ENCODE data around the gene LY9. TPM values are rescaled to one million over a fixed set of nuclear protein-coding genes. Genes with fewer than 3 reads are reported as not detected.

Gene LY9
- polyA plus RNA-seq, 3 donors, result 1.4 to 2.7 (median 1.7) TPM

DNA sequence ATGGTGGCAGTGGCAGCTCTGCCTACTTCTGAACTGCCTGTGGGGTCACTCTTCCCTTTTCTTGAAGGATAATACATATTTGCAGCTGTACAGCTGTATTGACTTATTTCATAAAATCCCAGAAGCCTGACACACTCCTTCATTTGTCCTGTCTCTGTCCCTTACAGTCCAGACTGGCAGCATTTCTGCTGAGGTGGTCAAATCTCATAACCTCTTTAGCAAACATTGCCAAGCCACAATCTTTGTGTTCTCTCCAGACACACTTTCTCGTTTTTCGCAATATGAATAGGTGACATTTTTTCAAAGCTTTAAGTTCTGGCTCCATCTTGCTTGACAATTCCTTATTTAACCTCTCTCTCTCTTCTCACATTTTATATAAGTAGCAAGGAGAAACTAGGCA lies 15.2 kb downstream of the LY9 start:
- no CpG with 5 or more reads among the region's 2 CpGs for WGBS (ENCODE audit: insufficient coverage)
- Histone ChIP-seq H3K27ac (ENCODE audit: low read depth in 1 of 2, low read length in 2 of 2) (no peak overlapping the region), H3K4me2 (replicated peaks; ENCODE audit: extremely low read depth, low read length, poor library complexity, severe bottlenecking) (no peak overlapping the region), H2AFZ (ENCODE audit: insufficient read depth, low read depth, low read length, poor library complexity, severe bottlenecking) (no peak overlapping the region), H3K9ac (ENCODE audit: insufficient read depth, low read length, poor library complexity, severe bottlenecking) (no peak overlapping the region), H3K79me2 (ENCODE audit: insufficient read depth, low read length) (no peaks in the 10 kb centered on the region), H4K20me1 (ENCODE audit: insufficient read depth, low read length) (no peaks in the 10 kb centered on the region), H3K4me1 (ENCODE audit: control insufficient read depth in 1 of 2, insufficient read depth in 2 of 2, low read length in 2 of 2) (no peaks in the 10 kb centered on the region), H3K4me3 (replicated peaks in 1 of 3; ENCODE audit: low read depth in 2 of 3, low read length in 3 of 3) (no peak overlapping the region), H3K9me3 (replicated peaks in 1 of 2; ENCODE audit: control insufficient read depth in 1 of 2, insufficient read depth in 1 of 2, low read length in 2 of 2) (peaks cover 12 to 13% of the 10 kb centered on the region in 2 donors), H3K27me3 (ENCODE audit: control insufficient read depth in 2 of 2, insufficient read depth in 2 of 2, low read length in 2 of 2) (no peaks in the 10 kb centered on the region), H3K36me3 (replicated peaks in 1 of 2; ENCODE audit: control insufficient read depth in 1 of 2, insufficient read depth in 2 of 2, low read length in 2 of 2) (no peaks in the 10 kb centered on the region)
- no peaks in the 10 kb centered on the region for H3K4me1 Mint-ChIP-seq
- peaks cover 2 to 10% of the 10 kb centered on the region in 2 donors for H3K36me3 Mint-ChIP-seq
- no peak overlapping the region for H3K27ac Mint-ChIP-seq
- H3K4me3 Mint-ChIP-seq, result no peak overlapping the region
- intact Hi-C loops (cut with micrococcal nuclease), result no loop called here
- H3K27me3 Mint-ChIP-seq (ENCODE audit: low read depth in 3 of 3), result peaks cover 2 to 6% (median 5%) of the 10 kb centered on the region in 3 donors
- TF ChIP-seq, protein P1, sequence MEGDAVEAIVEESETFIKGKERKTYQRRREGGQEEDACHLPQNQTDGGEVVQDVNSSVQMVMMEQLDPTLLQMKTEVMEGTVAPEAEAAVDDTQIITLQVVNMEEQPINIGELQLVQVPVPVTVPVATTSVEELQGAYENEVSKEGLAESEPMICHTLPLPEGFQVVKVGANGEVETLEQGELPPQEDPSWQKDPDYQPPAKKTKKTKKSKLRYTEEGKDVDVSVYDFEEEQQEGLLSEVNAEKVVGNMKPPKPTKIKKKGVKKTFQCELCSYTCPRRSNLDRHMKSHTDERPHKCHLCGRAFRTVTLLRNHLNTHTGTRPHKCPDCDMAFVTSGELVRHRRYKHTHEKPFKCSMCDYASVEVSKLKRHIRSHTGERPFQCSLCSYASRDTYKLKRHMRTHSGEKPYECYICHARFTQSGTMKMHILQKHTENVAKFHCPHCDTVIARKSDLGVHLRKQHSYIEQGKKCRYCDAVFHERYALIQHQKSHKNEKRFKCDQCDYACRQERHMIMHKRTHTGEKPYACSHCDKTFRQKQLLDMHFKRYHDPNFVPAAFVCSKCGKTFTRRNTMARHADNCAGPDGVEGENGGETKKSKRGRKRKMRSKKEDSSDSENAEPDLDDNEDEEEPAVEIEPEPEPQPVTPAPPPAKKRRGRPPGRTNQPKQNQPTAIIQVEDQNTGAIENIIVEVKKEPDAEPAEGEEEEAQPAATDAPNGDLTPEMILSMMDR (IDR thresholded peaks at IDR 0.05), result no peak
- peaks cover 10 to 18% (median 14%) of the 10 kb centered on the region in 7 donors for H3K9me3 Mint-ChIP-seq
- no peak for DNase-seq

DNA sequence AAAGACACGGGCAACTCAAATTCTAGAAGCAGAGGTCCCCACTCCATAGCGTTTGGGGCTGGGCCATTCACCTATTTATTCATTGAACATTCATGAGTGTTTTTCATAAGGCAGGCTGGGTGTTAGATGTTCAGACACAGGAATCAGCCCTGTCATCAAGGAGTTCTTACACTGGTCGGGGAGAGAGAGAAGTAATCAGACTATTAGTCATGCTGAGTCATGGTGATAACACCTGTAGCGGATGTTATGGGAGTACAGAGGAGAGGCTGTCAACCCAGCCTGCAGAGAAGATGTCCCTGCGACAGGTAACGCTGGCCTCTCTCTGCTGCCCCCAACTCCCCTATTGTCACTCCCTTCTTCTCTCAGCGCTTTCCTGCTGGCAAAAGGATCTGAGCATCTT lies 17.2 kb downstream of the LY9 start:
- no peak overlapping the region for H3K4me3 ChIP-seq (replicated peaks in 1 of 3; ENCODE audit: low read depth in 2 of 3, low read length in 3 of 3)
- Mint-ChIP-seq H3K27me3 (ENCODE audit: low read depth in 3 of 3) (peaks cover 2 to 11% (median 5%) of the 10 kb centered on the region in 3 donors), H3K9me3 (peaks cover 0 to under 1% (median 0%) of the 10 kb centered on the region in 7 donors), H3K36me3 (peaks cover 0 to 2% of the 10 kb centered on the region in 2 donors), H3K27ac (no peak overlapping the region), H3K4me1 (no peaks in the 10 kb centered on the region), H3K4me3 (no peak overlapping the region)
- no peak overlapping the region for H3K27ac ChIP-seq (ENCODE audit: low read depth in 1 of 2, low read length in 2 of 2)
- no peaks in the 10 kb centered on the region for H3K4me1 ChIP-seq (ENCODE audit: control insufficient read depth in 1 of 2, insufficient read depth in 2 of 2, low read length in 2 of 2)
- H3K27me3 ChIP-seq (ENCODE audit: control insufficient read depth in 2 of 2, insufficient read depth in 2 of 2, low read length in 2 of 2), result no peaks in the 10 kb centered on the region
- H3K36me3 ChIP-seq (replicated peaks in 1 of 2; ENCODE audit: control insufficient read depth in 1 of 2, insufficient read depth in 2 of 2, low read length in 2 of 2), result no peaks in the 10 kb centered on the region
- no peak overlapping the region for H2AFZ ChIP-seq (ENCODE audit: insufficient read depth, low read depth, low read length, poor library complexity, severe bottlenecking)
- H3K4me2 ChIP-seq (replicated peaks; ENCODE audit: extremely low read depth, low read length, poor library complexity, severe bottlenecking), result no peak overlapping the region
- peaks cover 0 to under 1% of the 10 kb centered on the region in 2 donors for H3K9me3 ChIP-seq (replicated peaks in 1 of 2; ENCODE audit: control insufficient read depth in 1 of 2, insufficient read depth in 1 of 2, low read length in 2 of 2)
- 50% methylated on average over 1 of the region's 7 CpGs for WGBS (ENCODE audit: insufficient coverage)
- H4K20me1 ChIP-seq (ENCODE audit: insufficient read depth, low read length), result no peaks in the 10 kb centered on the region
- no peak for DNase-seq
- H3K9ac ChIP-seq (ENCODE audit: insufficient read depth, low read length, poor library complexity, severe bottlenecking), result no peak overlapping the region
- TF ChIP-seq, protein P1 (IDR thresholded peaks at IDR 0.05), result no peak
- intact Hi-C loops (cut with micrococcal nuclease), result no loop called here
- H3K79me2 ChIP-seq (ENCODE audit: insufficient read depth, low read length), result no peaks in the 10 kb centered on the region

Data from CD14-positive monocyte (primary cell).